DMS53 (cell line): ENCODE results near the gene C14orf180.
A peak's percentile ranks its signal among the peaks of the same experiment; 100 is the strongest.

Source experiments
- DNase-seq: peaks from one replicate; lab custom pipeline; 2025; lab: John Stamatoyannopoulos, UW

Gene C14orf180

DNA sequence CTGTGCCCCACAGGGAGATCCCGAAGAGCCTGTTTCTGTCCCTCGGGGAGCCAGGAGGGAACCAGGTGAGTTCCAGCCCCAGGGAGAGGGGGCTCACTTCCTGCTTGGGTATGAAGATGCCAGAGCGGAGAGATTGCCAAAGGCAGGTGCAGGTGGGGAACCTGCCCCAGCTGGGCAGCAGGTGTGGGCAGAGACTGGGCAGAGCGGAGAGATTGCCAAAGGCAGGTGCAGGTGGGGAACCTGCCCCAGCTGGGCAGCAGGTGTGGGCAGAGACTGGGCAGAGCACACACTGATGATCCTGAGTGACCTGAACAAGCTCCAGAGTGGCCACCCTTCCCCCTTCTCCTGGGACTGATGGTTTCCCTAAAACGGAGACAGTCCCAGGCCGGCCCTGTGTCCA lies 375 bp downstream of the C14orf180 start:
- DNase-seq = peak; percentile 9

DNA sequence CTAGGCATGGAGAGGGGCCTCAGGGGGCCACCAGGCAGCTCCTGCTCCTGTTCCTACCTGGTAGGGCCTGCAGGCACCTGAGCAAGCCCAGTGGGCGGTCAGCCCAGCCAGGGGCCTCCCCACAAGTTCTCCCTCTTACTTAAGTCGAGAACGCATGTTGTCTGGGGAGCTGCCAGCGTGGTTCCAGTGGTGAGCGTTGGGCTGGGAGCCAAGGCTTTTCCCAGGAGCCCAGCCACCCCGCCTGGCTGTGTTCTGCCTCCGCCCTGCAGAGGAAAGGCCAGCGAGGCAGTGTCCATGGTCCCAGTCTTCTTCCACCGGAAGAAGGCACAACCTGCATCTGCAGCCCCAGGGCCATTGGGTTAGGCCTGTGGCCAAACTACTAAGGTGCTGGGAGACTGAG lies 1.4 kb downstream of the C14orf180 start:
- no peak for DNase-seq

DNA sequence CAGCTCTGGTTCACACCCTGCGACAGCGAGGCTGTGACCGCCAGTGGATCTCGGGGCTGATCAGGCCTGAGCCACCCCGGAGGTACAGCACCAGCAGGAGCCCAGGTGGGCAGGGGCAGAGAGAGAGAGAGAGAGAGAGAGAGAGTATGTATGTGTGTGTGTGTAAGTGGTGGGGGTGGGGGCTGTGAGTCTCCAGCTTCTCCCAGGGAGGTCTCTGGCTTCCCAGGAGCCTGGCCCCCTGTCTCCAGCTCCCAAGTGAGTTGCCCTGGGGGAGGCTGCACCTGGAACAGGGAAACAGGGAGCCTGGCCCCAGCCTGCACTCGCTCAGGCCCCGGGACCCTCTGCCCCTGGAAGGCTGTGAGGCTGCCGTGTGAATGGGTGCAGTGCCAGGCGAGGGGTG lies 2.0 kb downstream of the C14orf180 start:
- no peak for DNase-seq

DNA sequence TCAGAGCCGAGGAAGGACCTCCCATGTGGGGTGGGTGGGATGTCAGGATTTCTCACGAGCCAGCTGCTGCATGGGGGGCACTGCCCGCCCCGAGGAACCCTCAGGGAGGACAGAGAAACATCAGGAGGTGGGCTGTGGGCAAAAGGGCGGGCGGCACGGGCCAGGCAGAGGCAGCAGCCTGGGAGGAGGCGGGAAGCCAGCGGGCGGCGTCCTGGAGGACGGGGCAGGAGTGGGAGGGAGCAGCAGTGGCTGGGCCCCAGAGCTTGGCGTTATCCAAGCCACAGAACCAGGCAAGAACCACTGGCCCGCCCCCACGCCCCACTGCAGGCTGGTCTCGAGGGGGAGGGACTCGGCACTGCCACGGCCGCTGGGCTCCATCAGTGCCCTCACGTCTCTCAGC lies 2.4 kb downstream of the C14orf180 start:
- DNase-seq = no peak

DNA sequence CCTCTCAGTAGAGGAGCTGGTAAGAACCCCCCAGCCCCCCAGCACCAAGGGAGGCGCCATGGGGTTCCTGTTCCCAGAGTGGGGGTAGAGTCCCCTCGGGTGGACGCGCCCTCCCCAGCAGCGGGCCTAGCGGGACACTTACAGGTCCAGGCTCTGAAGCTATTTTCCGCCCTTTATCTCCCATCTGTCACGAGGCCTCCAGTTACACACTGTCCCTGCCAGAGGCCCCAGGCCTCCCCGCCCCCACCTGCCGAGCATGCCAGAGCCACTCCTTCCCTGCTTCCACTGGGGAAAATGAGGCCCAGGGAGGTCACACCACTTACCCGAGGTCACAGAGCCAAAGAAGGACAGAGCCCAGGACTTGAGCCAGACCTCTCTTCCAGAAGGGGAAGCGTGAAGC lies 3.1 kb downstream of the C14orf180 start:
- DNase-seq = no peak

DNA sequence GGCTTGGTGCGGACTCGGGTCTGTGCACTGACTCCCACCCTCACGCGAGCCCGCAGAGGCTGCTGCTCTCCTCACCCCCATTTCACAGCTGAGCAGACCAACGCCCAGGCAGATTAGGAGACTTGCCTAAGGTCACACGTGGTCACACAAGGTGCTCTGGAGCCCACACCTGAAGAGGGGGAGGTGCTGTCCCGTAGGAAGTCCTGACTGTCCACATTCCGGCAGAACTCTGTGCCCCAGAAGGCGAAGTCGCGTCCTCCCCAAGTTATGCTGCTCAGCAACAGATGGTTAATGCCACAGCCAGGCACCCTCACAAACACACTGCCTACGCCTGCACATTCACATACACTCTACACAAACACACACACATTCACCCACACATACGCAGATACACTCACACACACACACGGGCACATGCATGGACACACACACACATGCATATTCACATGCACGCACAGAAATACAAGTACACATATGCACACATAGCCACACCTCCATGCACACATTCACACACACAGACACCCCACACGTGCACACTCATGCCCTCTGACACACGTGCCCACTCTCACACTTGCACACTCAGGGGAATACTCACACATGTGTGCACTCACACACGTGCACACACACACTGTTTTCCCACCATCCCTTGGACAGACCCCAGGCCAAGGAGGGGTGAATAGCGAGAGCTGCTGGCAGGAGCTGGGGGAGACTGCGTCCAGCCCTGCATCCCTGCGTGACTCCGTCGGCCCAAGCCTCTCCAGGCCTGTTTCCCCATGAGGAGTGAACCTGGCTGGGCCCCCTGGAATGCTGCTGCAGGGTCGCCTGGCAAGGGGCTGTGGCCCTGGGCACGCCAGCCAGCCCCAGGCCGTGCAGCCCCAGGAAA lies 4.1 kb downstream of the C14orf180 start:
- no peak for DNase-seq

DNA sequence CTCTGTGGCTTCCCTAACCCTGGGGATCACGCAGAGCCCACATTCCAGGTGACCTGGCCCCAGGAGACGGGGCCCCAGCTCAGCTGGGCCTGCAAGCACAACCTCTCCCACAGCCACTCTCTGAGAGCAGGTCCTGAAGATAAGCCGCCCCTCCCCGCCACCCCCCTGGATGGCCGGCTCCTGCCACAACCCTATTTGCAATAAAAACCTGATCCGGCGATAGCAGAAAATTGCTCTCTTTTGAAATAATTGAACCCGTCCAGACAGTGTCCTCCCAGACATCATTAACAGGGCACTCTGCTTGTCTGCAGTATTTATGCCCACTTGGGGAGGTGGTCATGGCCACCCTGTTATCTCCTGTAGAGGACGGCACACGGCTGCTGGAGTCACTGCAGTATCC lies 5.0 kb downstream of the C14orf180 start:
- DNase-seq = no peak

DNA sequence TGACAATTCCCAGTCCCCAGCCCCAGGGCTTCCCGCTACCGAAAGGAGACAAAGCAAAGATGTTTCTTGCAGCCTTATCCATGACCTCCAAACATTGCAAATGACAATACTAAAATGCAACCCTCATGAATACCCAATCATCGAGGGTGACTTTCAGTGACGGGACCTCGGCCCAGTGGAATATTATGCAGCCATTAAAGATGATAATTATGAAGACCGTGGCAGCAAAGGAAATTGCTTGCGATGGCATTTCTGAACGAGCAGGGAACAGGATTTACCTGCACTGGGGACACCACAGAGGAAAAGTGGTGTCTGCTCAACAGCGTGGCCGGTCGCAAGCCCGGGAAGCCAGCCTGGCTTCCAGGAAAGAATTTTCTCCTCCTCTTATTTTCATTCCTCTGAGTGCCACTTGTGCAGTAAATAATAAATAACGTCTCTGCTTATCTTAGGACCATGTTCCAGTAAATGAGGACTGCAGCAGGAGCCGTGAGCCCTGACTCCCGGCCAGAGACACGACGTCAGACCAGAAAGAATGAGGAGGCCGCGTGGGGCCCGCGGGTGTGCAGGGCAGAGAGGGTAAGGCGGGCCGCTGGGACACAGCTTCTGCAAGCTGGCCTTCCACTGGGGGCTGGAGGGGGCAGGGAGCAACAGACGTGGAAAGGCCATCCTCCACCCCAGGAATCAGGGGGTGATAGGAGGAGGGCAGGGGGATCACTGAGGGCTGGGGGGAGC lies 6.6 kb downstream of the C14orf180 start:
- DNase-seq = no peak

DNA sequence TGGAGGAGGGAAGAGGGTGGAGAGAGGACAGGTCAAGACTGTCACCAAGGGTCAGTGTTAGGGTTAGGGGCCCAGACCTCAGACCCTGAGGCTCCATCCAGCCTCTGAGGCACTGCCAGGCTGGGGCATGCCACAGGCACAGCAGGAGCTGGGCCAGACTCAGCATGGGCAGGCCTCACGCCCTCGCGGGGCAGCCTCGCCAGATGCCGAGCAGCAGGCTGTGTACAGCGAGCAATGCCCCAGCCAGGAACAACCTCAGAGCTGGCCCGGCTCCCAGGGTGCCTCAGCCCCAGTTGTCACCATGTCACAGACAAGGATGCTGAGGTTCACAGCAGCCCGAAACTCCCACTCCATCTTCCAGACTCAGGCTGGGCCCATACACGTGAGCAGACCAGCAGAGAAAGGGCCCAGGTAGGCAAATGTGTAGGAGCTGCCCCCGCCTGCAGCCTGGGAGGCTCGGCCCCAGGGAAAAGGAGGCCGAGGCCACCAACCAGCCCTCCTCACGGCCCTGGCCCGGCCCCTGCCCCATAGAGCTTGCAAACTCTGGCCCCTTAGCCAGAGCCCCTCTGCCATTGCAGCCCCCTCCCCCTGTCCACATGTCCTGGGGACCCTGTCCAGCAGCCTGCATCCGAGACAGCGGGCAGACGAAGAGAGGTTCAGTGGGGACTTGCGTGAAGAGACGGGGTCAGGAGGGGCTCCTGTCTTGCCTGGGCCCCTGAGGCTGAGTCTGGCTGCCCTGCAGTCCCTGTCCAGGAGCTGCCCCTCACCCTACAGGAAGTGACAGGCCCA lies 7.5 kb downstream of the C14orf180 start:
- peak; percentile 10 for DNase-seq

DNA sequence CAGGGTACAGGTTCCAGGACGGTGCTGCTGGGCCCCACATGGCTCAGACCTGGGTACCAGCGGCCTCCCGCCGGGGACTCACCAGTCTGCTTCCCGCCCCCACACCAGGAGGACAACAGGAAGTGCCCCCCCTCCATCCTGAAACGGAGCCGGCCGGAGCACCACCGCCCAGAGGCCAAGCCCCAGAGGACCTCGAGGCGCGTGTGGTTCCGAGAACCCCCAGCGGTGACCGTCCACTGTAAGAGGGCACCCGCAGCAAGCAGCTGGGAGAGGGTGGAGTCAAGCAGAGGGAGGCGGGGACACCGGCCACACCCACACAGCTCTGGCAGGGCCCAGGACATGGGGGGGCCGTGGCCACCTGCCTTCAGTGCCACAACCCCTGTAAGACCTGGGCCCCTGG lies 8.1 kb downstream of the C14orf180 start:
- no peak for DNase-seq

DNA sequence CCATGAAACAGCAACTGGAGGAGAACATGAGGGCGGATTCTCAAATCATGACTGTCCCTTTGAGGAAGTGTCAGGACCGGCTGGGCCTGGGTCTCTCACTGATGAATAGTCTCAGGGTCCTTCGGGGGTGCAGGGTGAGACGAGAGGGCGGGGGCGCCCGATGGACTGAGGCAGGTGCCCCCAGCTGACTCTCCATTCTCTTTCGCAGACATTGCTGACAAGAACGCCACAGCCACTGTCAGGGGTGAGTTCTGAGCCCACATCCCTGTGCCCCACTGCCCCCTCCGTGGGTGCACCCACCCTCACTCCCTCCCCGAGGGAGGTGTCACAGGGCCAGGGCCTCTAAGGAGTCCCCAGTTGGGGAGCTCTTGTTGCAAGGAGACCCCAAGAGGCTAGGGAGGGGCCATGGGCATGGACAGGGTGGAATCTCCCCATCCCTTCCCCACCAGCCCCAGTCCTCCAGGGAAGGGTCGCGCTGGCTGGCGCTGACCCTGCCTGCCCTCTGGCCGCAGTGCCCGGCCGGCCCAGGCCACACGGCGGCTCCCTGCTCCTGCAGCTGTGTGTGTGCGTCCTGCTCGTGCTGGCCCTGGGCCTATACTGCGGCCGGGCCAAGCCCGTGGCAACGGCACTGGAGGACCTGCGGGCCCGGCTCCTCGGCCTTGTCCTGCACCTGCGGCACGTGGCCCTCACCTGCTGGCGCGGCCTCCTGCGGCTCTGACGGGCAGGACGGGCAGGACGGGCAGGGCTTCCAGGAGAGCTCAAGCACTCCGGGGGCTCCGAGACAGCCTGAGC lies 8.7 kb downstream of the C14orf180 start:
- peak; percentile 25 for DNase-seq

DNA sequence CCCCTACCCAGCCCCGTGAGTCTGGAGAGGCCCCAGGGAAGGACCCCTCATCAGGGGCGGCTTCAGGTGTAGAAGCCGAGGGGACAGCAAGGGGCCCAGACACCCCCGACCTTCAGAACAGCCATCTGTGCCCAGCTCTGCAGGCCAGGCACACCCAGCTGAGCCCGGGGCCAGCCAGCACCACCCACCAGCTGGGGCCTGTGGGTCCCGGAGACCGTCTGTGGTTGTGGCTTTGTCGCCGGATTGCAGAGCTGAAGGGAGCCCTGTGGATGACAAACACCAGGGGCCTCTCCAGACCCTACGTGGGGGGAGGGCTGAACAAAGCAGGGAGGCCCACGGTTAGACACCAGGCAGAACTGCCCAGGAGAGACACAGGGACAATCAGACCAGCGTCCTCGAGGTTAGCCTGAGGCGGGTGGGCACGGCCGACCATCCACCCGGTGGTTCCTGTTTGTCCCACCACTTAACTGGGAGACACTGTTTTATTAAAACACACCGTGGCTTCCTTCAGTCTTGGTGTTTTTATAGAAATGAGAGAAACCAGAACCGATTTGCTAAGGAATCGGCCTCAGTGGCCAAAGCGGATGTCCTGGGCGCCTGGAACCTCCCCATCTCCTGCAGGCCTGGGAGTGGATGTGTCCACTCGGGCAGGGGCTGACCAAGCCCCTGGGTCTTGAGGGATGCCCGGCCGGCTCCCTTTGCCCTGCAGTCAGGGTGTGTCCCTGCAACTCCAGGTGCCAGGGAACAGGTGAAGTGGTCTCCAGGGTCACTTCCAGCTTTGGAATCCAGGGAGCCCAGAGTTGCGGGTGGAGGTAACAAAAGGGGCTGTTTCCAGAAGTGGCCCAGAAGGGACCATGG lies 10.0 kb downstream of the C14orf180 start:
- no peak for DNase-seq

DNA sequence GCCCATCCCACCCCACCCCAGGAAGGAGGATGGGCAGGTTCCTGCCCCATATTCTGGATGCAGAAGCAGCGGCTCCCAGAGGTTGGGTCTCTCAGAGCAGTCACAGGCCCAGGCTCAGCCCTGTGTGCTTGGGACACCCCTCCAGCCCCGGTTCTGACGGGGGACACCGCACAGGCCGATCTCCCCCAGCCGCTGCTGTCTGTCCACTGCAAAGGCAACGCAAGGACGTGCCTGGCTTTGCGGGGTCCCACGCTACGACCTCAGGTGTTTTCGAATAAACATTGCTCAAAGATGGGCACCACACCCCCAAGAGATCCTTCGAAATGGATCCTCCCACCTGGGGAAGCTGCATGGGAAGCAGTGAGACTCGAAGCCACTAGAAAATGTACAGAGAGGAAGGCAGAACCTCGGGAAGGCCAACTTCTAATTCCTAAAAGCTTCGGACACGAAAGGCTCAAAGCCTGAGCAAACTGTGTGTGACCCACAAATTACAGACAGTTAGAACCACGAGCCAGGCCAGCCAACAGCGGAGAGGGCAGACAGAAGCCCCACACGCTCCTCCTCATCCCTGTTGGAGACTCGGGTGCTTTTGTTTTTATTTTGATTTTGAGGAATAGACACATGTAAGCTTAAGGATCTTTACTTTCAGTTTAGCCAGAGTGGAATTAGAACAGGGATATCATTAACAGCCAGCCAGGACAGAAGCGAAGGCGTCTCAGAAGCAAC lies 10.8 kb downstream of the C14orf180 start:
- no peak for DNase-seq

DNA sequence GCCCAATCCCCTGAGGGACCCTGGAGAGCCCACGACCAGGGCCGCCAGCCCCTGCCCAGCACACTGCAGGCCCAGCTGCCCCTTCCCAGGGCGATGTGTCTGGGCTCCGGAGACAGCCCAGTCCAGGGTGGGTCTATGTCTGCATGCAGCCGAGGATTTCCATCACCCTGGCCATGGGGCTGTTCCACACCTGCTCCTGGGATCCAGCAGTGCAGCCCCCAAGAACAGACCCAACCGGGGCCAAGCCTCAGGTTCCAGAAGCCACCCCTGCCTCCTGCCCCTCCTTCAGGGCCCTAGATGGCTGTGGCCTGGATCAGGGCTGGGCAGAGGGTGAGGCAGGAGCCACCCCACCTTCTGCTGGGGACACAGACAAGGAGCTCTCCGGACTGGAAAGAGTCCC lies 11.5 kb downstream of the C14orf180 start:
- DNase-seq = no peak

GRCh38 chr14:104591506-104592291 lies 12.1 kb downstream of the C14orf180 start:
- DNase-seq = no peak

GRCh38 chr14:104592292-104592672 lies 12.7 kb downstream of the C14orf180 start:
- DNase-seq = no peak

DNA sequence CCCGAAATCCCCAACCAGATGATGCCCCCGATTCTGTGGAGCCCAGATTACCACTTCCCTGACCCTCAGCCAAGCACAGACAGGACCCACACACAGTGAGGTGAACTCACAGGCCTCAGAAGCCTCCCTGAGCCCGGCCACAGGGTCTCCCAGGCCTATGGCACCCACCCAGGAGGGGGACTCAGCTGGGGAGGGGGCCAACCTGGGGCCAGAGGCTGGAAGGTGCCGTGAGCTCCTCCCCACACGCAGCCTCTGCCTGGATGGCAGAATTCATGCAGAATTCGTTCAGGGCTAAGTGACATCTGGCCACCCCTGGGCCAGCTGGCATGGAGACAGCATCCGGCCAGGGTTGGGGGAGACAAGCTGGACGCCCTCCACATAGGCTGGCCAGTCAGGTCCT lies 13.2 kb downstream of the C14orf180 start:
- no peak for DNase-seq

DNA sequence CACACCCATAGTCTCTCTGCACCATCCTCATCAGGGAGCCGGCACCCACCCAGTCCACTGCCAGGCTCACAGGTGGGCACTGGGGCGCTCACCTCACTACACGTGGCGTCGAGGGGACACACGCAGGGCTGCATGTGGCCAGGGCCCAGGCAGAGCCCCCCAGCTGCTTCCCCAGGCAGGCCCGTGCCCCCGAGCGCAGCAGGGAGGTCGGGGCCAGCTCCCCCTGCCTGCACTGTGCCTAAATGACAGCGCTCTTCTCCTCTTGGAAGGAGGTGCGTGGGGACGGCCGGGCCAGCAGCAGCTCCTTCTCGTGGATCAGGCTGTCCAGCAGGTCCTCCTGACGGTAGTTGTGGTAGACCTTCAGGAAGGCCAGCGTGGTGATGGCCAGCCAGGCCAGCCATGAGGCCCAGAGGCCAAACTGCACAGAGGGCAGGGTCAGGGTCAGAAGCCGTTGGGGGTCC lies 13.7 kb downstream of the C14orf180 start:
- peak; percentile 14 for DNase-seq

GRCh38 chr14:104593710-104594136 lies 14.2 kb downstream of the C14orf180 start:
- no peak for DNase-seq
